ENCODE data around the gene TMEM270.
"Not testable (repeated sequence)": the region's sequence is repeated elsewhere in the genome, so short reads cannot be mapped to it uniquely, and the experiment has no call there.

The TMEM270 gene

GRCh38 chr7:73884867-73885422 lies 24.0 kb downstream of the TMEM270 start:
- H4K8ac ChIP-seq (ENCODE audit: low read length); H3K9ac ChIP-seq (ENCODE audit: low read length); H2BK12ac ChIP-seq (ENCODE audit: low read length in 2 of 2); H3K4me2 ChIP-seq (ENCODE audit: low read length, poor library complexity, severe bottlenecking); H3K9me3 ChIP-seq (ENCODE audit: control insufficient read depth, low read length); H3K27ac ChIP-seq (ENCODE audit: low read length, poor library complexity, severe bottlenecking); H2AFZ ChIP-seq (ENCODE audit: low read depth, low read length); H3K4ac ChIP-seq (ENCODE audit: low read depth in 1 of 2, low read length in 2 of 2); H3K36me3 ChIP-seq (ENCODE audit: control insufficient read depth in 1 of 2, insufficient read depth in 2 of 2, low read depth in 1 of 2, low read length in 2 of 2); H3K23ac ChIP-seq (ENCODE audit: low read length in 2 of 2); H3K79me1 ChIP-seq (replicated peaks; ENCODE audit: low read length, poor library complexity, severe bottlenecking); H3K14ac ChIP-seq (ENCODE audit: low read length in 2 of 2); DNase-seq; H4K91ac ChIP-seq (ENCODE audit: low read length); H3K18ac ChIP-seq (ENCODE audit: low read depth in 1 of 2, low read length in 2 of 2); H2BK5ac ChIP-seq (ENCODE audit: low read depth, low read length, poor library complexity, severe bottlenecking); H3K4me3 ChIP-seq (ENCODE audit: insufficient read depth in 1 of 2, low read depth in 1 of 2, low read length in 2 of 2); H2BK15ac ChIP-seq (ENCODE audit: low read depth, poor library complexity, severe bottlenecking); H2AK5ac ChIP-seq (ENCODE audit: low read length, severe bottlenecking); H2BK120ac ChIP-seq (ENCODE audit: low read depth, low read length): not testable (repeated sequence)
- 95% methylated on average over 2 of the region's 3 CpGs for WGBS
- H3K27me3 ChIP-seq (ENCODE audit: control insufficient read depth in 1 of 2, insufficient read depth in 1 of 2, low read length in 2 of 2): peaks cover 0 to 35% of the 10 kb centered on the region in 2 experiments
- peaks cover 12% of the 10 kb centered on the region for H3K4me1 ChIP-seq (ENCODE audit: control insufficient read depth, insufficient read depth, low read depth, low read length)

GRCh38 chr7:73885433-73885974 lies 24.5 kb downstream of the TMEM270 start:
- H3K36me3 ChIP-seq (ENCODE audit: control insufficient read depth in 1 of 2, insufficient read depth in 2 of 2, low read depth in 1 of 2, low read length in 2 of 2): no peaks in the 10 kb centered on the region
- no peaks in the 10 kb centered on the region for H3K79me1 ChIP-seq (replicated peaks; ENCODE audit: low read length, poor library complexity, severe bottlenecking)
- DNase-seq: no peak
- no peak overlapping the region for H3K23ac ChIP-seq (ENCODE audit: low read length in 2 of 2)
- no peak overlapping the region for H2AK5ac ChIP-seq (ENCODE audit: low read length, severe bottlenecking)
- H2BK12ac ChIP-seq (ENCODE audit: low read length in 2 of 2): no peak overlapping the region
- H2BK15ac ChIP-seq (ENCODE audit: low read depth, poor library complexity, severe bottlenecking): no peak overlapping the region
- no peak overlapping the region for H3K4me3 ChIP-seq (ENCODE audit: insufficient read depth in 1 of 2, low read depth in 1 of 2, low read length in 2 of 2)
- peaks cover 12% of the 10 kb centered on the region for H3K4me1 ChIP-seq (ENCODE audit: control insufficient read depth, insufficient read depth, low read depth, low read length)
- no peak overlapping the region for H4K8ac ChIP-seq (ENCODE audit: low read length)
- no peaks in the 10 kb centered on the region for H3K9me3 ChIP-seq (ENCODE audit: control insufficient read depth, low read length)
- no peak overlapping the region for H3K14ac ChIP-seq (ENCODE audit: low read length in 2 of 2)
- H3K4me2 ChIP-seq (ENCODE audit: low read length, poor library complexity, severe bottlenecking): no peak overlapping the region
- H4K91ac ChIP-seq (ENCODE audit: low read length): no peak overlapping the region
- no peak overlapping the region for H3K18ac ChIP-seq (ENCODE audit: low read depth in 1 of 2, low read length in 2 of 2)
- H2BK5ac ChIP-seq (ENCODE audit: low read depth, low read length, poor library complexity, severe bottlenecking): no peak overlapping the region
- H3K27ac ChIP-seq (ENCODE audit: low read length, poor library complexity, severe bottlenecking): no peak overlapping the region
- WGBS: 92% methylated on average over 3 of the region's 3 CpGs
- no peak overlapping the region for H3K9ac ChIP-seq (ENCODE audit: low read length)
- H2BK120ac ChIP-seq (ENCODE audit: low read depth, low read length): no peak overlapping the region
- peaks cover 0 to 30% of the 10 kb centered on the region in 2 experiments for H3K27me3 ChIP-seq (ENCODE audit: control insufficient read depth in 1 of 2, insufficient read depth in 1 of 2, low read length in 2 of 2)
- no peak overlapping the region for H2AFZ ChIP-seq (ENCODE audit: low read depth, low read length)
- H3K4ac ChIP-seq (ENCODE audit: low read depth in 1 of 2, low read length in 2 of 2): no peak overlapping the region

- no peak overlapping the region for H3K23ac ChIP-seq (ENCODE audit: low read length in 2 of 2)
- peak overlapping the region; percentile 70 for H3K9ac ChIP-seq (ENCODE audit: low read length)
- H4K8ac ChIP-seq (ENCODE audit: low read length): no peak overlapping the region
- no peaks in the 10 kb centered on the region for H3K36me3 ChIP-seq (ENCODE audit: control insufficient read depth in 1 of 2, insufficient read depth in 2 of 2, low read depth in 1 of 2, low read length in 2 of 2)
- H3K27me3 ChIP-seq (ENCODE audit: control insufficient read depth in 1 of 2, insufficient read depth in 1 of 2, low read length in 2 of 2): peaks cover 0 to 23% of the 10 kb centered on the region in 2 experiments
- no peaks in the 10 kb centered on the region for H3K79me1 ChIP-seq (replicated peaks; ENCODE audit: low read length, poor library complexity, severe bottlenecking)
- no peak overlapping the region for H3K4ac ChIP-seq (ENCODE audit: low read depth in 1 of 2, low read length in 2 of 2)
- peak overlapping the region; percentile 3 for H3K4me2 ChIP-seq (ENCODE audit: low read length, poor library complexity, severe bottlenecking)
- WGBS: 32% methylated on average over 24 of the region's 25 CpGs
- H2BK15ac ChIP-seq (ENCODE audit: low read depth, poor library complexity, severe bottlenecking): no peak overlapping the region
- H2BK120ac ChIP-seq (ENCODE audit: low read depth, low read length): no peak overlapping the region
- H4K91ac ChIP-seq (ENCODE audit: low read length): no peak overlapping the region
- no peak overlapping the region for H2BK12ac ChIP-seq (ENCODE audit: low read length in 2 of 2)
- no peak for DNase-seq
- no peak overlapping the region for H2AFZ ChIP-seq (ENCODE audit: low read depth, low read length)
- H3K18ac ChIP-seq (ENCODE audit: low read depth in 1 of 2, low read length in 2 of 2): peak overlapping the region in 1 of 2 experiments; percentile 7
- no peak overlapping the region for H3K27ac ChIP-seq (ENCODE audit: low read length, poor library complexity, severe bottlenecking)
- no peak overlapping the region for H3K14ac ChIP-seq (ENCODE audit: low read length in 2 of 2)
- no peak overlapping the region for H2BK5ac ChIP-seq (ENCODE audit: low read depth, low read length, poor library complexity, severe bottlenecking)
- H3K9me3 ChIP-seq (ENCODE audit: control insufficient read depth, low read length): no peaks in the 10 kb centered on the region
- peak overlapping the region in 1 of 2 experiments; percentile 51 for H3K4me3 ChIP-seq (ENCODE audit: insufficient read depth in 1 of 2, low read depth in 1 of 2, low read length in 2 of 2)
- peaks cover 13% of the 10 kb centered on the region for H3K4me1 ChIP-seq (ENCODE audit: control insufficient read depth, insufficient read depth, low read depth, low read length)
- H2AK5ac ChIP-seq (ENCODE audit: low read length, severe bottlenecking): no peak overlapping the region
Measured at GRCh38 chr7:73885975-73886798, 25.2 kb downstream of the TMEM270 start.

GRCh38 chr7:73887762-73888161 lies 26.8 kb downstream of the TMEM270 start:
- peaks cover 19% of the 10 kb centered on the region for H3K4me1 ChIP-seq (ENCODE audit: control insufficient read depth, insufficient read depth, low read depth, low read length)
- H3K9me3 ChIP-seq (ENCODE audit: control insufficient read depth, low read length): no peaks in the 10 kb centered on the region
- no peaks in the 10 kb centered on the region for H3K36me3 ChIP-seq (ENCODE audit: control insufficient read depth in 1 of 2, insufficient read depth in 2 of 2, low read depth in 1 of 2, low read length in 2 of 2)
- H2BK5ac ChIP-seq (ENCODE audit: low read depth, low read length, poor library complexity, severe bottlenecking): no peak overlapping the region
- H3K23ac ChIP-seq (ENCODE audit: low read length in 2 of 2): no peak overlapping the region
- no peak overlapping the region for H2BK120ac ChIP-seq (ENCODE audit: low read depth, low read length)
- H2BK15ac ChIP-seq (ENCODE audit: low read depth, poor library complexity, severe bottlenecking): no peak overlapping the region
- no peak for DNase-seq
- no peak overlapping the region for H3K4me2 ChIP-seq (ENCODE audit: low read length, poor library complexity, severe bottlenecking)
- no peak overlapping the region for H3K27ac ChIP-seq (ENCODE audit: low read length, poor library complexity, severe bottlenecking)
- WGBS: 87% methylated on average over 5 of the region's 5 CpGs
- no peak overlapping the region for H3K4me3 ChIP-seq (ENCODE audit: insufficient read depth in 1 of 2, low read depth in 1 of 2, low read length in 2 of 2)
- no peak overlapping the region for H4K91ac ChIP-seq (ENCODE audit: low read length)
- no peak overlapping the region for H3K4ac ChIP-seq (ENCODE audit: low read depth in 1 of 2, low read length in 2 of 2)
- peak overlapping the region; percentile 37 for H2AK5ac ChIP-seq (ENCODE audit: low read length, severe bottlenecking)
- H4K8ac ChIP-seq (ENCODE audit: low read length): no peak overlapping the region
- peaks cover 0 to 11% of the 10 kb centered on the region in 2 experiments for H3K27me3 ChIP-seq (ENCODE audit: control insufficient read depth in 1 of 2, insufficient read depth in 1 of 2, low read length in 2 of 2)
- H2AFZ ChIP-seq (ENCODE audit: low read depth, low read length): no peak overlapping the region
- H3K9ac ChIP-seq (ENCODE audit: low read length): no peak overlapping the region
- no peaks in the 10 kb centered on the region for H3K79me1 ChIP-seq (replicated peaks; ENCODE audit: low read length, poor library complexity, severe bottlenecking)
- no peak overlapping the region for H3K18ac ChIP-seq (ENCODE audit: low read depth in 1 of 2, low read length in 2 of 2)
- H3K14ac ChIP-seq (ENCODE audit: low read length in 2 of 2): no peak overlapping the region
- no peak overlapping the region for H2BK12ac ChIP-seq (ENCODE audit: low read length in 2 of 2)

Measured in mesenchymal stem cell (in vitro differentiated cells and primary cell).